GM12864 (cell line): ENCODE measurements around the gene PLCL1.
A peak's percentile ranks its signal among the peaks of the same experiment; 100 is the strongest.

Source experiments
- DNase-seq: peaks from one replicate; pipeline ENCODE4 v3.0.0-alpha.2; 2011; ENCODE audit warnings: low read depth
- H3K4me3 ChIP-seq: 2 replicates; pipeline ENCODE4 v1.5.1; 2011; ENCODE audit warnings: mild to moderate bottlenecking, low read depth, low read length, control low read depth
- TF ChIP-seq, protein P1 (sequence below): IDR thresholded peaks from 2 replicates; pipeline ENCODE4 v1.5.1; 2011; ENCODE audit warnings: low read depth, mild to moderate bottlenecking, moderate library complexity, low read length, control low read depth, inconsistent platforms; ENCODE audit errors: missing control alignments

PLCL1 gene

GRCh38 chr2:197804049-197804757 lies at the start of gene PLCL1:
Gene PLCL1 (plus strand): TSS chr2:197804593.
- peak within 1 kb of the TSS; percentile 47 for H3K4me3 ChIP-seq
- TF ChIP-seq, protein P1, sequence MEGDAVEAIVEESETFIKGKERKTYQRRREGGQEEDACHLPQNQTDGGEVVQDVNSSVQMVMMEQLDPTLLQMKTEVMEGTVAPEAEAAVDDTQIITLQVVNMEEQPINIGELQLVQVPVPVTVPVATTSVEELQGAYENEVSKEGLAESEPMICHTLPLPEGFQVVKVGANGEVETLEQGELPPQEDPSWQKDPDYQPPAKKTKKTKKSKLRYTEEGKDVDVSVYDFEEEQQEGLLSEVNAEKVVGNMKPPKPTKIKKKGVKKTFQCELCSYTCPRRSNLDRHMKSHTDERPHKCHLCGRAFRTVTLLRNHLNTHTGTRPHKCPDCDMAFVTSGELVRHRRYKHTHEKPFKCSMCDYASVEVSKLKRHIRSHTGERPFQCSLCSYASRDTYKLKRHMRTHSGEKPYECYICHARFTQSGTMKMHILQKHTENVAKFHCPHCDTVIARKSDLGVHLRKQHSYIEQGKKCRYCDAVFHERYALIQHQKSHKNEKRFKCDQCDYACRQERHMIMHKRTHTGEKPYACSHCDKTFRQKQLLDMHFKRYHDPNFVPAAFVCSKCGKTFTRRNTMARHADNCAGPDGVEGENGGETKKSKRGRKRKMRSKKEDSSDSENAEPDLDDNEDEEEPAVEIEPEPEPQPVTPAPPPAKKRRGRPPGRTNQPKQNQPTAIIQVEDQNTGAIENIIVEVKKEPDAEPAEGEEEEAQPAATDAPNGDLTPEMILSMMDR, result no peak
- peak; percentile 59 for DNase-seq

DNA sequence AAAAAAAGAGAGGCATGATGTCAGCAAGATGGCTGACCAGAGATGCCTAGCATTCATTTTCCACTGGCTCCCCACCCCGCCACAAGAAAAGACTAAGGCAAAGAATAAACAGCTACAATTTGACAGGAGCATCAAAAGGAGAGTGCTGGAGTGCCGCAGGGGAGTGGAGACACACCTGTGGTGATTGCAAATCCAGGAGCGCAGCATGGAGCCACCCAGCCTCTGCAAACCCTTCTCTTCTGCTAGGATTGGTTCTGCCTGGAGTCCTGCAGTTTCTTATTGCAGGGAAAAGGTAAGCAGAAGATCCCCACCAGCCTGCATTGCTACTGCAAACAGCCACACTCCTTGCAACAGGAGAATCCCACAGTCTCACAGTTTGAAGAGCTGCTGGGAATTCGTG lies 45.4 kb upstream of the PLCL1 start:
- TF ChIP-seq, protein P1, result no peak
- no peak for DNase-seq
- no peak overlapping the region for H3K4me3 ChIP-seq

DNA sequence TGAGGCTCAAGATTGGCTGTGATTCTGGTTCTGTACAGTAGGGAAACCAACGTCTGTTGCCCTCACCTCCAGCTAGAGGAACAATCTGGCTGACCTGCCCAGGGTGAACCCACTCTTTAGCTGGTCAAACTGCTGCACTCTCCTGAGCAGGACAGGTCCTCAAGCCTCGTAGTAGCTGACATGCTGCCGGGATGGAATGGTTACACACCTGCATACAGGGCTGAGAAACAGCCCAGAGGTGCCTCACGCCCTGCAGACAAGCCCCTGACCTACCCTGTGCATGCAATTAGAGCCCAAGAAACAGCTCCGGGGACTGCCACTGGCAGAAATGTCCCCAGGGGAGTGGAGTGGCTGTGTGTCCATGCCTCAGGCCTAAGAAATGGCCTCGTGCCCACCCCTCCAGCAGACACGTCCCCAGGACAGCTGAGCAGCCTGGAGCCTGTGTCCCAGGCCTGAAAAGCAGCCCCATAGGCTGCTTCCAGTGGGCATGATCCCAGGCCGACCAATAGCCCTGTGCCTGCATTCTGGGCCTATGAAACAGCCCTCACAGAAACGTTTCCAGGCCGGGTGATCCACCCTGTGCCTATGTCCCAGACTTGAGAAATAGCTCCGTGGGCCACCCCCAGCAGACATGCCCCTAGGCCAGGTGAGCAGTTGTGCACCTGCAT lies 44.6 kb upstream of the PLCL1 start:
- TF ChIP-seq, protein P1, result no peak
- H3K4me3 ChIP-seq, result no peak overlapping the region
- DNase-seq, result no peak

DNA sequence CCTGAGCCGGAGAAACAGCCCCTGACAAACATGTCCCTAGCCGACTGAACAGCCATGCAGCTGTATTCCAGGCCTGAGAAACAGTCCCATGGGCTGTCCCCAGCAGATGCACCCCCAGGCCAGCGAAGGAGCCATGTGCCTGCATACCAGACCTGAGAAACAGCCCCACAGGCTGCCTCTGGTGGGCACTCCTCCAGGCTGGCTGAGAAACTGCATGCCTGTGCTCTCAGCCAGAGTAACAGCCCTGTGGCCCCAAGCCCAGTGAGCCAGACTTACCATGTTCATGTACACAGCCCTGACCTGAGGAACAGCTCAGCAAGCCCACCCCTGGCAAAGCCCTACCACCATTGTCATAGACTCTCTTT lies 44.1 kb upstream of the PLCL1 start:
- no peak overlapping the region for H3K4me3 ChIP-seq
- DNase-seq, result no peak
- TF ChIP-seq, protein P1, result no peak

DNA sequence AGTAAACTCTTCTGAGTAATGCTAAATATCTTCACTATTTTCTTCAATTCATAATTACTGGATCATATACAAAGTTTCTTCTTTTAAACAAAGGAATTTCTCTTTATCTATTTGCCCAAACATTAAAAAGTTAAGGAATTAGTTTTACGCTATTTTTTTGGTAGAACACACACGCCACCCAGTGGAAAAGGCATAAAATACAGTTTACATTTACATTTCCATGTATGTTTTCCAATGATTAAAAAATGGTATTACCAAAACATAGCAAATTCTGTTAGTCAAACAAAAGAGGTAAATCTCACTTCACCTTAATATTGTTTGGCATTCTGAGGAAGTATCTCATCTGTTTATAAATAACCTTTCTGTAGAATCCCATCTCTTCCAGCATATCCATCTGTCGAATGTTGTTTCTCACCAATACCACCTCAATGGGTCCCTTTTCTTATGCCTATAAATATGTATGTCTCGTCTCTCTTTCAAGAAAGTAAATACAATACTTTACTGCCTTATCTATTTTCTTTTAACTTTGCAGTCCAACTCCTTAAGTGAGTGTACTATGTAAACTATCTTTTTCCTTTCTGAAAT lies 26.5 kb upstream of the PLCL1 start:
- no peak for DNase-seq
- no peak overlapping the region for H3K4me3 ChIP-seq
- TF ChIP-seq, protein P1, result peak; percentile 40

DNA sequence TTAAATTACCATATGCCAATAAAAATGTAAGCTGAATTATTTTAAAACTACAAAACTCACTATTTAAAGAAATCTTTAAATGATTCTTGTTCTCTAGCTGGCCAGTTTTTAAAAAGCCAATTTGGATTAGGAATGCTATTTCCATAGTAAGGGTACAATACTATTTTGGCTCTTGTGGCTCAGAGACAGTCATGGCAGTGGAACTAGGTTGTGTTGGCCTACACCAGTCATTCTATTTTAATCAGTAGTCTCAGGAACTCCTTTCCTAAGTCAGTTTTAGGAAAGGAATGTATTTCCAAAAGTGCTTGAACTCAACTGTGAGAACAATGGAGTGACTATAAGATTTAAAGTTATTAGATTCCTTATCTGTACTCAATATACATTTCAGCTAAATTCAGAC lies 25.1 kb upstream of the PLCL1 start:
- TF ChIP-seq, protein P1, result no peak
- H3K4me3 ChIP-seq, result no peak overlapping the region
- DNase-seq, result no peak
